NB4 (cell line): ENCODE measurements around the gene RYR3.

Experiments
- MAX ChIP-seq: IDR thresholded peaks from 2 replicates; pipeline ENCODE4 v1.6.1; 2011; ENCODE audit warnings: low read depth, low read length
- POLR2A ChIP-seq: IDR thresholded peaks from 2 replicates; pipeline ENCODE4 v1.6.1; 2011; ENCODE audit warnings: mild to moderate bottlenecking; ENCODE audit not compliant: insufficient read length; ENCODE audit errors: extremely low read depth
- TF ChIP-seq, protein P1 (sequence below): IDR thresholded peaks from one replicate; pipeline ENCODE4 v1.5.1; 2012; ENCODE audit warnings: low read depth, low read length

DNA sequence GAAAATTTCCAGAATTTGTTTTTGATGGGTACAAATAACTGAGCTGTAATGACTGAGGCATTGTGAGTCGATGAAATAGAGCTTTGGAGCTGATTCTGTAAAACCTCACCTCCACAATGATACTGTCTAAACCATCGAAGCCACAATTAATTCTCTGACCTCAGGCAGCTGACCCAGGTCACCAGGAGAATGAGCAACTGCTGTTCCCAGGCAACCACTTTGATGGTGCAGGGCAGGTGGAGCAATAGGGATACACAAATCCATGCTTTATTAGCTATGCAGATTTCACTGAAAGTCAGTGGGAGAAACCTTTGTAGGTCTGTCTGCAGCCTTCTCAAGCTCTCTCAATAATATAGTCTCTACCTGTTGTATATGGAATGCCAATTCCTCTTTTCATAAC lies 204.4 kb downstream of the RYR3 start:
- TF ChIP-seq, protein P1, sequence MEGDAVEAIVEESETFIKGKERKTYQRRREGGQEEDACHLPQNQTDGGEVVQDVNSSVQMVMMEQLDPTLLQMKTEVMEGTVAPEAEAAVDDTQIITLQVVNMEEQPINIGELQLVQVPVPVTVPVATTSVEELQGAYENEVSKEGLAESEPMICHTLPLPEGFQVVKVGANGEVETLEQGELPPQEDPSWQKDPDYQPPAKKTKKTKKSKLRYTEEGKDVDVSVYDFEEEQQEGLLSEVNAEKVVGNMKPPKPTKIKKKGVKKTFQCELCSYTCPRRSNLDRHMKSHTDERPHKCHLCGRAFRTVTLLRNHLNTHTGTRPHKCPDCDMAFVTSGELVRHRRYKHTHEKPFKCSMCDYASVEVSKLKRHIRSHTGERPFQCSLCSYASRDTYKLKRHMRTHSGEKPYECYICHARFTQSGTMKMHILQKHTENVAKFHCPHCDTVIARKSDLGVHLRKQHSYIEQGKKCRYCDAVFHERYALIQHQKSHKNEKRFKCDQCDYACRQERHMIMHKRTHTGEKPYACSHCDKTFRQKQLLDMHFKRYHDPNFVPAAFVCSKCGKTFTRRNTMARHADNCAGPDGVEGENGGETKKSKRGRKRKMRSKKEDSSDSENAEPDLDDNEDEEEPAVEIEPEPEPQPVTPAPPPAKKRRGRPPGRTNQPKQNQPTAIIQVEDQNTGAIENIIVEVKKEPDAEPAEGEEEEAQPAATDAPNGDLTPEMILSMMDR: no peak
- TF ChIP-seq POLR2A (no peak), MAX (no peak)
